Kidney (tissue), 14 donors: ENCODE data around the gene BMF. TPM values are rescaled to one million over a fixed set of nuclear protein-coding genes. Genes with fewer than 3 reads are reported as not detected.

Experiments used
- DNase-seq, 5 donors: peaks; one replicate each; pipeline ENCODE4 v3.0.0-alpha.2; 2013 to 2020
- FAIRE-seq: peaks from 2 replicates; lab custom pipeline; 2012; peaks lifted over from hg19 to GRCh38; lab: Jason Lieb, UNC
- H3K27ac ChIP-seq, 2 donors: one replicate each; pipeline ENCODE4 v1.7.0; 2013; ENCODE audit warnings: low read depth in 2 of 2, low read length in 2 of 2, inconsistent platforms in 1 of 2
- H3K27me3 ChIP-seq: one replicate; pipeline ENCODE4 v1.7.1; 2013; ENCODE audit warnings: low read length, inconsistent platforms; ENCODE audit not compliant: control insufficient read depth, insufficient read depth
- H3K36me3 ChIP-seq, 3 donors: one replicate each; pipeline versions ENCODE4 v1.7.0 to v1.7.1; 2013; ENCODE audit warnings: low read length in 3 of 3, control low read depth in 1 of 3, inconsistent platforms in 1 of 3; ENCODE audit not compliant: insufficient read depth in 3 of 3, control insufficient read depth in 2 of 3
- H3K4me1 ChIP-seq, 3 donors: one replicate each; pipeline versions ENCODE4 v1.7.0 to v1.7.1; 2013; ENCODE audit warnings: low read length in 3 of 3, inconsistent platforms in 1 of 3, low read depth in 1 of 3; ENCODE audit not compliant: control insufficient read depth in 2 of 3, insufficient read depth in 2 of 3
- H3K4me3 ChIP-seq, 3 donors: one replicate each; pipeline versions ENCODE4 v1.7.0 to v1.8.1; 2013; ENCODE audit warnings: low read length in 3 of 3, control low read depth in 1 of 3, inconsistent platforms in 1 of 3
- H3K9ac ChIP-seq, 3 donors: one replicate each; pipeline versions ENCODE4 v1.7.0 to v1.7.1; 2013; ENCODE audit warnings: low read length in 3 of 3, control low read depth in 1 of 3, inconsistent platforms in 1 of 3
- H3K9me3 ChIP-seq, 3 donors: one replicate each; pipeline versions ENCODE4 v1.7.0 to v1.7.1; 2013; ENCODE audit warnings: low read length in 3 of 3, control low read depth in 1 of 3, inconsistent platforms in 1 of 3; ENCODE audit not compliant: control insufficient read depth in 2 of 3, insufficient read depth in 1 of 3
- CTCF ChIP-seq: IDR thresholded peaks from 3 replicates; pipeline ENCODE4 v1.5.1; 2012; ENCODE audit warnings: mild to moderate bottlenecking, moderate library complexity, borderline replicate concordance; ENCODE audit not compliant: insufficient read depth; ENCODE audit errors: extremely low read depth
- intact Hi-C: fragments of 100-400 bp; cut with DNase I; formaldehyde crosslinking; loops from one replicate; pipeline ENCODE4 v1.11.1; 2022
- polyA plus RNA-seq: library from polyadenylated mRNA; stranded (reverse); fragments of 350-450 nt; fragmentation: Illumina TruSeq; extraction: RNeasy Lipid Tissue Mini Kit (QIAGEN cat#74804); gene quantifications from one replicate; pipeline ENCODE4 v1.2.3, GENCODE V29; 2014; ENCODE audit warnings: low read depth, low replicate concordance; ENCODE audit not compliant: insufficient read depth
- total RNA-seq: library from RNA; stranded (reverse); fragmentation: NEBNext Ultra II Directional; extraction: Animal tissue kit (Norgen Biotek cat#: 25700); gene quantifications from one replicate; pipeline ENCODE4 v1.2.1, GENCODE V29; 2021
- donor health status: control.
- donor health status: control.
- donor health status: control.
- donor health status: control.
- donor health status: control.
- donor health status: DM: yes; HTN: yes; CAD: no.
- donor health status: Normal renal cell carcinoma (clear cell type).

BMF gene
- total and polyA plus RNA-seq, 2 donors from 2014 or later = 3.6 to 19.7 TPM

- FAIRE-seq = no peak
- Histone ChIP-seq H3K27me3 (no peaks in the 10 kb centered on the region), H3K4me3 (no peak overlapping the region), H3K4me1 (peaks cover 8 to 18% (median 8%) of the 10 kb centered on the region in 3 donors), H3K9me3 (no peaks in the 10 kb centered on the region), H3K36me3 (no peaks in the 10 kb centered on the region), H3K9ac (no peak overlapping the region), H3K27ac (no peak overlapping the region)
- intact Hi-C loops = no loop called here
- peak in 2 of 5 donors; percentile 62 to 78 for DNase-seq
- TF ChIP-seq CTCF = no peak
Observed at GRCh38 chr15:40052604-40053003, 56.1 kb downstream of the BMF start.

DNA sequence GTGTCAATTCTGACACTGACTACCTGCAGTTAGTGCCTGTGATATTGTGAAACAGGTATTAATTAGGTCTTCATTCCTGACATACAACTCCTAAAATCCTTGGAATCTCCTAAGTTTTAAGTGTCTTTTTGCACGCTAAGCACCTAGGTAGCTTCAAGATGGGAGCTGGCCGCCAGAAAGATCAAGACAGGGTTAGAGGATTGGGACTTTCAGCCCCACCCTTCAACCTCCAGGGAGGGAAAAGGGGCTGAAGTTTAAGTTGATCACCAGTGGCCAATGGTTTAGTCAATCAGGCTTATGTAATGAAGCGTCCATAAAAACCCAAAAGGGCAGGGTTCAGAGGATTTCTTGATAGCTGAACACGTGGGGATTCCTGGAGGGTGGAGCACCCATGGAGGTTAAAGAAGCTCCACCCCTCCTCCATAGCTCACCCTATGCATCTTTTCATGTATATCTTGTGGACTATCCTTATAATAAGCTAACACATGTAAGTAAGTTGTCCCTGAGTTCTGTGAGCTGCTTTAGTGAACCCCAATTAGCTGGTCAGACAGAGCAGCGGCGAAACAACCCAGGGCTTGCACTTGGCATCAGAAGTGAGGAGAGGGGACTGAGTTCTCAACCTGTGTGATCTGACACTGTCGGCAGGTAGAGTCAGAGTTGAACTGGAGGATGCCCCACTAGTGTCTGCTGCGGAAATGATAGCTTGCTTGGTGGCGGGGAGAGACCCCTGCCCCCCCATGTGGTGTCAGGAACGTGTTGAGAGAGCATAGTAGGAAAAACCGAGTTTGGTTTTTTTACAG, 56.9 kb downstream of the BMF start:
- Histone ChIP-seq H3K4me1 (peaks cover 8 to 25% (median 8%) of the 10 kb centered on the region in 3 donors), H3K9ac (no peak overlapping the region), H3K4me3 (no peak overlapping the region), H3K36me3 (no peaks in the 10 kb centered on the region), H3K27me3 (no peaks in the 10 kb centered on the region), H3K27ac (no peak overlapping the region), H3K9me3 (no peaks in the 10 kb centered on the region)
- no peak for DNase-seq
- no peak for TF ChIP-seq CTCF
- no peak for FAIRE-seq
- intact Hi-C loops = no loop called here

DNA sequence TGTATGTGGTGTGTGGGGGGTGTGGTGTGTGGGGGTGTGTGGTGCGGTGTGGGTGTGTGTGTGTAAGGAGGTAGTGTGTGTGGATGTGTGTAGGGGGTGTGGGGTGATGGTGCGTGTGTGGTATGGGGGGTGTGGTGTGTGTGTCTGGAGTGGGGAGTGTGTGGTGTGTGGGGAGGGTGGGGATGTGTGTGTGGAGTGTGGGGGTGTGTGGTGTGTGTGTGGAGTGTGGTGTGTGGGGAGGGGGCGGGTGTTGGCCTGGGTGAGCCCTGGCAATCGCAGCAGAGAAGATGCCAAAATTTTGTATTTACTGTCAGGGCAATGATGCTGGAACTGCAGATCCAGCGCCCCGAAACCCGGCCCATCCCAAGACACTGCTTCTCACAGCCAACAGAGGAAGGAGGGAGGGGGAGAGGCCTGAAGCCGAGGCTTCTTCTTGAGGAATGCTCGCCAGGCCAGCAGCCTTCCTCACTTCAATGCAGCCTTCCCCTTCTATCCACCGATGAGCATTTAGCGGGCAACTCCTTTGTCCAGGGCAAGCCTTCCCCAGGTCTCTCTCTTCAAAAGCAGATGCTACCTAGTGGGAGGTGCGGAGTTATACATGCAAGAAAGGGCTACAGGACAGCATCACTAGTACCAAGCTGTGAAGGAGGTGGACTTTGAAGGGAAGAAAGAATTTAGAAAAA, 57.8 kb downstream of the BMF start:
- Histone ChIP-seq H3K36me3 (no peaks in the 10 kb centered on the region), H3K9ac (no peak overlapping the region), H3K4me1 (peaks cover 8 to 27% (median 8%) of the 10 kb centered on the region in 3 donors), H3K27me3 (no peaks in the 10 kb centered on the region), H3K27ac (no peak overlapping the region), H3K4me3 (no peak overlapping the region), H3K9me3 (no peaks in the 10 kb centered on the region)
- intact Hi-C loops = no loop called here
- FAIRE-seq (no peak), DNase-seq (peak in 1 of 5 donors; percentile 50)
- no peak for TF ChIP-seq CTCF
